SK-MEL-5 (cell line): ENCODE data around the gene ARMH4. TPM values are rescaled to one million over a fixed set of nuclear protein-coding genes. Genes with fewer than 3 reads are reported as not detected.

Experiments
- DNase-seq: peaks from one replicate; pipeline ENCODE4 v3.0.0-alpha.2; 2016; ENCODE audit warnings: low read depth, low spot score
- in situ Hi-C: cut with HindIII; loops from 2 replicates; pipeline ENCODE4 v1.10.0; 2016; ENCODE audit warnings: low sequenced_read_pairs, high pct_unique_total_duplicates, low pct_unique_long_range_greater_than_20kb
- total RNA-seq: library from RNA; depleted of rRNA; stranded (reverse); fragments of >200 nt; shearing (Covaris generic); gene quantifications from 2 replicates; pipeline ENCODE4 v1.2.3, GENCODE V29; 2014

Gene ARMH4
- total RNA-seq, 1 experiment from 2014 or later, result 3.1 TPM

DNA sequence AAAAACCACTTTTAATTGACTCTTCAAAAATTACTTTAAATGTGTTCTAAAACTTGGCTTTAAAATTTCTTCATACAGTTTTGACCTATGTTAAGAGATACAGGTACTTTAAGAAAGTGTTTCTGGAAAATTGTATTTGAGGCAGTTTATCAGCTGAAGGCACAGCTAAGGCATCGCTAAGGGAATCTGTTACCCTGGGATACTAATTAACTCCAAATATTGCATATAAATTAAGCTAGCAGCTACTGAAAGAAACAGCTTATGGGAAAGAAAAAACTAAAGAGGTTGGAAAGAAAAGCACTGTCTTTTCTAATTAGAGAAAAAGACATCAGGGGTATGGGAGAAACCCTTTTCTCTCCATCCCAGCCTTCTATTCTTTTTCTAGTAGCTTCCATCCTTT lies 152.0 kb downstream of the ARMH4 start:
- DNase-seq, result no peak

GRCh38 chr14:57999471-57999870 lies 152.5 kb downstream of the ARMH4 start:
- in situ Hi-C loops, result no loop called here
- DNase-seq, result no peak

More for the DNA sequence above, 152.0 kb downstream of the ARMH4 start:
- in situ Hi-C loops, result no loop called here

DNA sequence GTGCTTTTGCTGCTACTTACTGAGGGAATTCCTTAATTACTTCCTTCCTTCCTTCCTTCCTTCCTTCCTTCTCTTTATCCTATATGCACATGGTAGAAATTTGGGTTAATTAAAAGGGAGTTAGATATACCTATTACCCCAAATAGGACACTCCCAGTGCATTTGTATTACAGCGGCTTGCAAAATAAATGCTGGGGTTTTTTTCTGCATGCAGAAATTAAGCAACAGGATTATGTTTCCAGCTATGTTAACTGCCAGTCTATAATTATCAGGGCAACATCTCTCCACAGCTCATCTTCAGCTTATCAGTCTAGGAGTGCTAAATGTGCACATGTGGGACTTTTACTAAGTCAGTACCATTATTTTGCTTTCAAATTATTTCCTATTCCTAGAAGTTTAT lies 153.2 kb downstream of the ARMH4 start:
- DNase-seq, result no peak
- in situ Hi-C loops, result no loop called here

- in situ Hi-C loops, result no loop called here
- no peak for DNase-seq
Observed at GRCh38 chr14:57991353-57991752, 160.7 kb downstream of the ARMH4 start.

DNA sequence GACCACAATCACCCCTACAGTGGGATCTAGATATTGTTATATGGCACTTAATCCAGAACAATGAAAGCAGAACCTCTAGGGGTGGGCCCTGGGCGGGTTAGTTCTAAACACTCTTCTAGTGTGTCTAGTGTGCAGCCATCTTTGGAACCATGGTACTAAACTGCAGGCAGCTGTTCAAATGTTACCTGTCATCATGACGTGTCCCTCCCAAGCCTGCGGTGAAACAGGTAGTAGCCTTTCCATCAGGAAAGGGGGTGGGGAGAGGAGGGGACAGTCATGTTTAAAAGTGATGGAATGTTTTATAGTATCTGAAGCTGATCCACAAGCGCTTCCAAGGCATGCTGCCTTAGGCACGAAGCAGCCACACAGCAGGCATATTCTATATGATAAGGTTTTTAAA lies 163.6 kb downstream of the ARMH4 start:
- no peak for DNase-seq
- in situ Hi-C loops, result no loop called here

GRCh38 chr14:57987596-57988300 lies 164.3 kb downstream of the ARMH4 start:
- in situ Hi-C loops, result no loop called here
- no peak for DNase-seq

DNA sequence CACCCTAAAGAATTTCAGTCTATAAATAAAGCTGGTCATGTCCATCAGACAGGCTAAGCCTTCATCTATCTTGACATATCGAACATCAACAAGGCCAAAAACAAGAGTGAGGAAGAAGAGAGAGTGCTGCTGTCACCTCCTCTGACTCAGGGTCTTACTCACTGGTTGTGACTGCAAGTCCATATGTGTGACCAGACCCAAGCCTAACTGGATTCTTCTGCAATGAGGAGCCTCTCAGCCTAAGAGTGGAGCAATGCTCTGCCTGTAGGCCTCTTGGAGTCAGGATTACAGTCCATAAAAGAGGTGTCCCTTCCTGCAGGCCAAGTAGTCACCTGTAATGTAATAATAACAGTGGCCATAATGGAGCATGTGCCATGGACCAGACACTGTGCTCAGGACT lies 165.0 kb downstream of the ARMH4 start:
- no peak for DNase-seq
- in situ Hi-C loops, result no loop called here

DNA sequence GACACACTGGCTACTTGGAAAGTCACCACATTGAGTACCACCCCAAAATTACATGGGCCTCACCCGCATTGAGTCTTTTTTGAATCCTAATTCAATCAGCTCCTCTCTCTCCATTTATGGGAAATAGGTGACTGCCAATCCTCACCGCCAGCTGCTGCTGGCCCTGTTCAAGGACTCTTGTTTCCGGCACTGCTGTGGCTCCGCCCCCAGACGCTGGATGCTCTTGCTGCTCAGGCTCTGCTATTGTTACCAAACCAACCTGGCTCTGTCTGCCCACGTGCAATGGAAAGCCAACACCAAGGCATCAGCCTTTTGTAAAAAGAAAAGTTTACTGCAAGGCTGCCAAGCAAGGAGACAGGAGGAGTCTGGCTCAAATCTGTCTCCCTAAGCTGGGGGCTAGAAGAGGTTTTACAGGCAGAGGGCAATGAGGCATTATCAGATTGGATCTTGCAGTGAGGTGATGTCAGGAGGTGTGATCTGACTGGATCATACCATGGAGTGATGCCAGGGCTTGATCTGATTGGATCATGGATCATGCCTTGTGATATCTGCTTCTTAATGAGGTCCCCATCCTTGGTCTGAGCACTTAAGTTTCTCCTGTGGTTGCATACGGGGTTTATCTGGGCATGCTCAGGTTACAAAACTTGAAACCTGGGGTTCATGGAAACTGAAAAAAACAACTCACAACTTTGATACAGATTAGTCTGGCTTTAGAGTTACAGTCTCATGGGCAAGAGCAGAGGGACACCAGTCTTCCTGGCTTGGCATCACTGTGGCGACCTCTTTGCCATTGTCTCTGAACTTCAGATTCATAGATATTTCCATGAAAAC lies 169.0 kb downstream of the ARMH4 start:
- in situ Hi-C loops, result no loop called here
- no peak for DNase-seq

GRCh38 chr14:57981817-57982560 lies 170.0 kb downstream of the ARMH4 start:
- no peak for DNase-seq
- in situ Hi-C loops, result no loop called here

- in situ Hi-C loops, result no loop called here
Observed at GRCh38 chr14:57979376-57980048, 172.5 kb downstream of the ARMH4 start.

GRCh38 chr14:57976701-57977100 lies 175.3 kb downstream of the ARMH4 start:
- in situ Hi-C loops, result no loop called here
- no peak for DNase-seq

More at GRCh38 chr14:57979376-57980048, 172.5 kb downstream of the ARMH4 start:
- DNase-seq, result no peak

DNA sequence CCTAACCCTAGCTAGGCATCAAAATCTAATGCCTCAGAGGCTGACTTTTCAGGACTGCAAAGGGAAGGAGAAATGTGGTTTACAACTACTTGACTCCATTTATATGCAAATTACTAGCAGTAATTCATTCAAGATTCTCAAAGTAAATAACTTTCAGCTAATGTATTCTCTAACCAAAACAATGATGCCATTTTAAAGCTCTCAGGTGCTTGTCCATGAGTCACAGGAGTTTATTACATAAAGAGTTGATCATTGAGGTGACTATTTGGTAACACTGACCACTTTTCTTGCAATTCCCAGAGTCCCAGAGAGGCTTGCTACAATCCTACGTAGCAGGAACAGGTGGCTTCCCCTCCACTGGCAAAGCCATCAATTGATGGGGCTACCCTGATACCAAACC lies 177.1 kb downstream of the ARMH4 start:
- no peak for DNase-seq
- in situ Hi-C loops, result no loop called here

- no peak for DNase-seq
- in situ Hi-C loops, result no loop called here
Observed at GRCh38 chr14:57970594-57970993, 181.4 kb downstream of the ARMH4 start.

DNA sequence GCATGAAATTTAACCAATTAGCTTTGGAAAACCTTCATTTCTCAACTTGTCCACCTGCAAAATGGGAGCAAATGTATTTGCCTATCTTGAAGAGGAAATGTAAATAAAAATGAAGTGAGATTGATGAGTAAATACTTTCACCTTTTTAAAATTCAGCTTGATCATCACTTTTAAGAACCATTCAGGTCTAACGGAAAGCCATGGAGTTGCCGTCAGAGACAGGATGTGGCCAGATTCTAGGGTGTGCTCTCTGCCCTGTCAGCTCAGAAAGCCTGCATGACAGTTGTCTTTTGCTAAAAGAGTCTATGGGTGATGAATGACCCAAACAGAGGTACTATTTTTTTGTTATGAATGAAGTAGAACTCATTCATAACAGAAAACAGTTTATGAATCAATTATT lies 181.8 kb downstream of the ARMH4 start:
- in situ Hi-C loops, result no loop called here
- no peak for DNase-seq

GRCh38 chr14:57963071-57963470 lies 188.9 kb downstream of the ARMH4 start:
- no peak for DNase-seq
- in situ Hi-C loops, result no loop called here

DNA sequence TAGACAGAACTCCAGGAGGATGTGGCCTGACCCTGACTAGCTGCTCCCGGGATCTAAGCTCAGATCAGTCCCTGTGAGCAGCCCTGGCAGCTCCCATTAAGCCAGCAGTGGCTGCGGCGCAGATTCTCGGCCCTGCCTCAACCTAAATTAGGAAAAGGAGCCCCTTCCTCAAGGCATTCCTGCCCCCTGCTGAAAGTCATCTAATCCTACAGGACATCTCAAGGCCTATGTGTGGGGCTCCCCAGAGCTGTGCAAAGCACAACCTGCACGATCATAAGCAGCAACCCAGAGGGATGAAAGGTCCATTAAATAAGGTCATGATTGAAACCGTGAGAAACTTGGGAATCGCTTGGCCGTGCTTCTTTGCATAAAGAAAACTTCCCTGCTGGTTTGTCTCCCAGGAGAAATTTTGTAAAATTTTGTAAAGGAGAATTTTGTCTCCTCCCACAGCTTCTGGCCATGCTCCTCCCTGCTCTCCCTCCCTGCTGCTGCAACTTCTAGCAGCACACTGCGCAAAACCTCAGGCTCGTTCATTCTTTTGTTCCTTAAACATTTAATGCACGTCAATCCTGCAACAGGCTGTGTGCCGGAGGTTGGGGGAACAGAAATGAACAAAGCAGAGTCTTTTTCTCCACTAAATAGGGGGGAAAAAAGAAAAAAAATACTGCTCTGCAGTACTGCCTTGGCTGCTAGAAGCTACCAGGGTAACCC lies 189.5 kb downstream of the ARMH4 start:
- in situ Hi-C loops, result no loop called here

GRCh38 chr14:57961786-57962060 lies 190.3 kb downstream of the ARMH4 start:
- no peak for DNase-seq
- in situ Hi-C loops, result no loop called here

More for the DNA sequence above, 189.5 kb downstream of the ARMH4 start:
- DNase-seq, result no peak
